ENCODE results near the gene PRPF39.

DNA sequence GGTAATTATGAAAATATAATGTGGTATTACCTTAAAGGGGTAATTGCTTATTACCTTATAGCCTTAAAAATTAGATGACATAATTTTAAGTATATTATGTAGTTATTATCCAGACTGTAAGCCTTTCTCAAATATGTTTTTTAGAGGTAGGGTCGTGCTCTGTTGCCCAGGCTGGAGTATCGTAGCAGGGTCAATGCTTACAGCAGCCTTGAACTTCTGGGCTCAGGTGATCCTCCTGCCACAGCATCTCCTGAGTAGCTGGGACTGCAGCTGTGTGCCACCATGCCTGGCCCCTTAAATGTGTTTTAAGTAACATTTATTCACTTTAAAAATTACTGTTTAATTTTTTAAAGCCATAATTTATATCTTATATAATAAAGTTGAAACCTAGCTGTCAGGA lies 10.4 kb downstream of the PRPF39 start:
- TF ChIP-seq, protein P1, sequence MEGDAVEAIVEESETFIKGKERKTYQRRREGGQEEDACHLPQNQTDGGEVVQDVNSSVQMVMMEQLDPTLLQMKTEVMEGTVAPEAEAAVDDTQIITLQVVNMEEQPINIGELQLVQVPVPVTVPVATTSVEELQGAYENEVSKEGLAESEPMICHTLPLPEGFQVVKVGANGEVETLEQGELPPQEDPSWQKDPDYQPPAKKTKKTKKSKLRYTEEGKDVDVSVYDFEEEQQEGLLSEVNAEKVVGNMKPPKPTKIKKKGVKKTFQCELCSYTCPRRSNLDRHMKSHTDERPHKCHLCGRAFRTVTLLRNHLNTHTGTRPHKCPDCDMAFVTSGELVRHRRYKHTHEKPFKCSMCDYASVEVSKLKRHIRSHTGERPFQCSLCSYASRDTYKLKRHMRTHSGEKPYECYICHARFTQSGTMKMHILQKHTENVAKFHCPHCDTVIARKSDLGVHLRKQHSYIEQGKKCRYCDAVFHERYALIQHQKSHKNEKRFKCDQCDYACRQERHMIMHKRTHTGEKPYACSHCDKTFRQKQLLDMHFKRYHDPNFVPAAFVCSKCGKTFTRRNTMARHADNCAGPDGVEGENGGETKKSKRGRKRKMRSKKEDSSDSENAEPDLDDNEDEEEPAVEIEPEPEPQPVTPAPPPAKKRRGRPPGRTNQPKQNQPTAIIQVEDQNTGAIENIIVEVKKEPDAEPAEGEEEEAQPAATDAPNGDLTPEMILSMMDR (IDR thresholded peaks at IDR 0.05) = no peak
- TF ChIP-seq POLR2A (IDR thresholded peaks at IDR 0.05) = no peak
